GM23338 (cell line): ENCODE results near the gene FAM13A.

Source experiments
- CREB1 ChIP-seq: fragments of 250-450 bp; sonication (Bioruptor Pico); IDR thresholded peaks from 2 replicates; pipeline ENCODE4 v1.5.0; 2020; ENCODE audit warnings: low read depth, mild to moderate bottlenecking, moderate library complexity
- EZH2 ChIP-seq: fragments of 200-600 bp; sonication (generic); IDR thresholded peaks from one replicate; pipeline ENCODE4 v1.8.0; 2017; ENCODE audit warnings: antibody characterized with exemption, mild to moderate bottlenecking, low read depth; ENCODE audit not compliant: unreplicated experiment
- EZH2phosphoT487 ChIP-seq: fragments of 200-600 bp; sonication (generic); IDR thresholded peaks from one replicate; pipeline ENCODE4 v1.8.1; 2018; ENCODE audit warnings: antibody characterized with exemption; ENCODE audit not compliant: unreplicated experiment
- JUNB ChIP-seq: IDR thresholded peaks from one replicate; pipeline ENCODE4 v1.6.1; 2016; ENCODE audit warnings: antibody characterized with exemption; ENCODE audit not compliant: unreplicated experiment
- NANOG ChIP-seq: IDR thresholded peaks from 2 replicates; pipeline ENCODE4 v1.6.1; 2016; ENCODE audit warnings: antibody characterized with exemption, borderline replicate concordance
- POLR2AphosphoS5 ChIP-seq: IDR thresholded peaks from 2 replicates; pipeline ENCODE4 v1.6.1; 2016; ENCODE audit warnings: antibody characterized with exemption, low read depth
- STAT1 ChIP-seq: IDR thresholded peaks from one replicate; pipeline ENCODE4 v1.6.1; 2016; ENCODE audit warnings: antibody characterized with exemption; ENCODE audit not compliant: unreplicated experiment
- ZNF331 ChIP-seq: fragments of 250-450 bp; sonication (Bioruptor Pico); IDR thresholded peaks from 2 replicates; pipeline ENCODE4 v1.5.0; 2020; ENCODE audit warnings: low read depth, mild to moderate bottlenecking, moderate library complexity
- TF ChIP-seq, protein P1 (sequence below), 2 experiments: fragments of 200-600 bp in 1 of 2; sonication (generic) in 1 of 2; conservative IDR thresholded peaks; 2 replicates each; pipeline versions ENCODE4 v1.5.1 to v1.6.1; 2016 to 2017; ENCODE audit warnings: antibody characterized with exemption in 2 of 2, low read depth in 2 of 2, mild to moderate bottlenecking in 2 of 2, moderate library complexity in 1 of 2
- TF ChIP-seq, protein P2 (sequence below): IDR thresholded peaks from 2 replicates; pipeline ENCODE4 v1.6.1; 2016; ENCODE audit warnings: antibody characterized with exemption
- TF ChIP-seq, protein P3 (sequence below): IDR thresholded peaks from one replicate; pipeline ENCODE4 v1.6.1; 2018; ENCODE audit warnings: antibody characterized with exemption; ENCODE audit not compliant: unreplicated experiment
- TF ChIP-seq, protein P4 (sequence below): fragments of 250-450 bp; sonication (Bioruptor Pico); IDR thresholded peaks from 2 replicates; pipeline ENCODE4 v1.5.0; 2020; ENCODE audit warnings: mild to moderate bottlenecking, moderate library complexity

DNA sequence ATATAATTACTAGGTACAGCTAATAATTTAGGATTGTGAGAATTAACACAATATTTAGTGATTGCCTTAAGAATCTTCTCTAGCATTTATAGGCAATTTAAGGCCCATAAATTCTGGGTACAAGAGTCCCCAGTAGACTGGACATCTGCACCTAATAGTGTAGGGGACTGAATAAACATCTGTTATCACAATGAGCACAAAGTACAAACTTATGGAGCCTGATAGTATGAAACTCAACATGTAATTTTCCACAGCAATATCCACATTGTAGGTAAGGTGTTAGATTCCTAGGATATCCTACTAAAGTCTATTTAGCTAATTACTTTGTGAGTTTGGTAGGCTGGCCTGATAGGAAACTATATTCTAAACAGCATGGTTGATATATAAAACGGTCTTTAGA is 178.3 kb downstream of the FAM13A start:
- TF ChIP-seq EZH2phosphoT487 = no peak
- TF ChIP-seq, protein P1, sequence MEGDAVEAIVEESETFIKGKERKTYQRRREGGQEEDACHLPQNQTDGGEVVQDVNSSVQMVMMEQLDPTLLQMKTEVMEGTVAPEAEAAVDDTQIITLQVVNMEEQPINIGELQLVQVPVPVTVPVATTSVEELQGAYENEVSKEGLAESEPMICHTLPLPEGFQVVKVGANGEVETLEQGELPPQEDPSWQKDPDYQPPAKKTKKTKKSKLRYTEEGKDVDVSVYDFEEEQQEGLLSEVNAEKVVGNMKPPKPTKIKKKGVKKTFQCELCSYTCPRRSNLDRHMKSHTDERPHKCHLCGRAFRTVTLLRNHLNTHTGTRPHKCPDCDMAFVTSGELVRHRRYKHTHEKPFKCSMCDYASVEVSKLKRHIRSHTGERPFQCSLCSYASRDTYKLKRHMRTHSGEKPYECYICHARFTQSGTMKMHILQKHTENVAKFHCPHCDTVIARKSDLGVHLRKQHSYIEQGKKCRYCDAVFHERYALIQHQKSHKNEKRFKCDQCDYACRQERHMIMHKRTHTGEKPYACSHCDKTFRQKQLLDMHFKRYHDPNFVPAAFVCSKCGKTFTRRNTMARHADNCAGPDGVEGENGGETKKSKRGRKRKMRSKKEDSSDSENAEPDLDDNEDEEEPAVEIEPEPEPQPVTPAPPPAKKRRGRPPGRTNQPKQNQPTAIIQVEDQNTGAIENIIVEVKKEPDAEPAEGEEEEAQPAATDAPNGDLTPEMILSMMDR (conservative IDR thresholded peaks at IDR 0.05; ENCODE audit: low read depth in 2 of 2) = no peak
- no peak for TF ChIP-seq EZH2
- TF ChIP-seq POLR2AphosphoS5 = no peak
- TF ChIP-seq, protein P2, sequence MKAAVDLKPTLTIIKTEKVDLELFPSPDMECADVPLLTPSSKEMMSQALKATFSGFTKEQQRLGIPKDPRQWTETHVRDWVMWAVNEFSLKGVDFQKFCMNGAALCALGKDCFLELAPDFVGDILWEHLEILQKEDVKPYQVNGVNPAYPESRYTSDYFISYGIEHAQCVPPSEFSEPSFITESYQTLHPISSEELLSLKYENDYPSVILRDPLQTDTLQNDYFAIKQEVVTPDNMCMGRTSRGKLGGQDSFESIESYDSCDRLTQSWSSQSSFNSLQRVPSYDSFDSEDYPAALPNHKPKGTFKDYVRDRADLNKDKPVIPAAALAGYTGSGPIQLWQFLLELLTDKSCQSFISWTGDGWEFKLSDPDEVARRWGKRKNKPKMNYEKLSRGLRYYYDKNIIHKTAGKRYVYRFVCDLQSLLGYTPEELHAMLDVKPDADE = no peak
- TF ChIP-seq, protein P3, sequence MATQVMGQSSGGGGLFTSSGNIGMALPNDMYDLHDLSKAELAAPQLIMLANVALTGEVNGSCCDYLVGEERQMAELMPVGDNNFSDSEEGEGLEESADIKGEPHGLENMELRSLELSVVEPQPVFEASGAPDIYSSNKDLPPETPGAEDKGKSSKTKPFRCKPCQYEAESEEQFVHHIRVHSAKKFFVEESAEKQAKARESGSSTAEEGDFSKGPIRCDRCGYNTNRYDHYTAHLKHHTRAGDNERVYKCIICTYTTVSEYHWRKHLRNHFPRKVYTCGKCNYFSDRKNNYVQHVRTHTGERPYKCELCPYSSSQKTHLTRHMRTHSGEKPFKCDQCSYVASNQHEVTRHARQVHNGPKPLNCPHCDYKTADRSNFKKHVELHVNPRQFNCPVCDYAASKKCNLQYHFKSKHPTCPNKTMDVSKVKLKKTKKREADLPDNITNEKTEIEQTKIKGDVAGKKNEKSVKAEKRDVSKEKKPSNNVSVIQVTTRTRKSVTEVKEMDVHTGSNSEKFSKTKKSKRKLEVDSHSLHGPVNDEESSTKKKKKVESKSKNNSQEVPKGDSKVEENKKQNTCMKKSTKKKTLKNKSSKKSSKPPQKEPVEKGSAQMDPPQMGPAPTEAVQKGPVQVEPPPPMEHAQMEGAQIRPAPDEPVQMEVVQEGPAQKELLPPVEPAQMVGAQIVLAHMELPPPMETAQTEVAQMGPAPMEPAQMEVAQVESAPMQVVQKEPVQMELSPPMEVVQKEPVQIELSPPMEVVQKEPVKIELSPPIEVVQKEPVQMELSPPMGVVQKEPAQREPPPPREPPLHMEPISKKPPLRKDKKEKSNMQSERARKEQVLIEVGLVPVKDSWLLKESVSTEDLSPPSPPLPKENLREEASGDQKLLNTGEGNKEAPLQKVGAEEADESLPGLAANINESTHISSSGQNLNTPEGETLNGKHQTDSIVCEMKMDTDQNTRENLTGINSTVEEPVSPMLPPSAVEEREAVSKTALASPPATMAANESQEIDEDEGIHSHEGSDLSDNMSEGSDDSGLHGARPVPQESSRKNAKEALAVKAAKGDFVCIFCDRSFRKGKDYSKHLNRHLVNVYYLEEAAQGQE = no peak
- TF ChIP-seq NANOG = no peak
- TF ChIP-seq CREB1 (CRISPR knock-in tag) = no peak
- TF ChIP-seq JUNB = no peak
- TF ChIP-seq, protein P4, sequence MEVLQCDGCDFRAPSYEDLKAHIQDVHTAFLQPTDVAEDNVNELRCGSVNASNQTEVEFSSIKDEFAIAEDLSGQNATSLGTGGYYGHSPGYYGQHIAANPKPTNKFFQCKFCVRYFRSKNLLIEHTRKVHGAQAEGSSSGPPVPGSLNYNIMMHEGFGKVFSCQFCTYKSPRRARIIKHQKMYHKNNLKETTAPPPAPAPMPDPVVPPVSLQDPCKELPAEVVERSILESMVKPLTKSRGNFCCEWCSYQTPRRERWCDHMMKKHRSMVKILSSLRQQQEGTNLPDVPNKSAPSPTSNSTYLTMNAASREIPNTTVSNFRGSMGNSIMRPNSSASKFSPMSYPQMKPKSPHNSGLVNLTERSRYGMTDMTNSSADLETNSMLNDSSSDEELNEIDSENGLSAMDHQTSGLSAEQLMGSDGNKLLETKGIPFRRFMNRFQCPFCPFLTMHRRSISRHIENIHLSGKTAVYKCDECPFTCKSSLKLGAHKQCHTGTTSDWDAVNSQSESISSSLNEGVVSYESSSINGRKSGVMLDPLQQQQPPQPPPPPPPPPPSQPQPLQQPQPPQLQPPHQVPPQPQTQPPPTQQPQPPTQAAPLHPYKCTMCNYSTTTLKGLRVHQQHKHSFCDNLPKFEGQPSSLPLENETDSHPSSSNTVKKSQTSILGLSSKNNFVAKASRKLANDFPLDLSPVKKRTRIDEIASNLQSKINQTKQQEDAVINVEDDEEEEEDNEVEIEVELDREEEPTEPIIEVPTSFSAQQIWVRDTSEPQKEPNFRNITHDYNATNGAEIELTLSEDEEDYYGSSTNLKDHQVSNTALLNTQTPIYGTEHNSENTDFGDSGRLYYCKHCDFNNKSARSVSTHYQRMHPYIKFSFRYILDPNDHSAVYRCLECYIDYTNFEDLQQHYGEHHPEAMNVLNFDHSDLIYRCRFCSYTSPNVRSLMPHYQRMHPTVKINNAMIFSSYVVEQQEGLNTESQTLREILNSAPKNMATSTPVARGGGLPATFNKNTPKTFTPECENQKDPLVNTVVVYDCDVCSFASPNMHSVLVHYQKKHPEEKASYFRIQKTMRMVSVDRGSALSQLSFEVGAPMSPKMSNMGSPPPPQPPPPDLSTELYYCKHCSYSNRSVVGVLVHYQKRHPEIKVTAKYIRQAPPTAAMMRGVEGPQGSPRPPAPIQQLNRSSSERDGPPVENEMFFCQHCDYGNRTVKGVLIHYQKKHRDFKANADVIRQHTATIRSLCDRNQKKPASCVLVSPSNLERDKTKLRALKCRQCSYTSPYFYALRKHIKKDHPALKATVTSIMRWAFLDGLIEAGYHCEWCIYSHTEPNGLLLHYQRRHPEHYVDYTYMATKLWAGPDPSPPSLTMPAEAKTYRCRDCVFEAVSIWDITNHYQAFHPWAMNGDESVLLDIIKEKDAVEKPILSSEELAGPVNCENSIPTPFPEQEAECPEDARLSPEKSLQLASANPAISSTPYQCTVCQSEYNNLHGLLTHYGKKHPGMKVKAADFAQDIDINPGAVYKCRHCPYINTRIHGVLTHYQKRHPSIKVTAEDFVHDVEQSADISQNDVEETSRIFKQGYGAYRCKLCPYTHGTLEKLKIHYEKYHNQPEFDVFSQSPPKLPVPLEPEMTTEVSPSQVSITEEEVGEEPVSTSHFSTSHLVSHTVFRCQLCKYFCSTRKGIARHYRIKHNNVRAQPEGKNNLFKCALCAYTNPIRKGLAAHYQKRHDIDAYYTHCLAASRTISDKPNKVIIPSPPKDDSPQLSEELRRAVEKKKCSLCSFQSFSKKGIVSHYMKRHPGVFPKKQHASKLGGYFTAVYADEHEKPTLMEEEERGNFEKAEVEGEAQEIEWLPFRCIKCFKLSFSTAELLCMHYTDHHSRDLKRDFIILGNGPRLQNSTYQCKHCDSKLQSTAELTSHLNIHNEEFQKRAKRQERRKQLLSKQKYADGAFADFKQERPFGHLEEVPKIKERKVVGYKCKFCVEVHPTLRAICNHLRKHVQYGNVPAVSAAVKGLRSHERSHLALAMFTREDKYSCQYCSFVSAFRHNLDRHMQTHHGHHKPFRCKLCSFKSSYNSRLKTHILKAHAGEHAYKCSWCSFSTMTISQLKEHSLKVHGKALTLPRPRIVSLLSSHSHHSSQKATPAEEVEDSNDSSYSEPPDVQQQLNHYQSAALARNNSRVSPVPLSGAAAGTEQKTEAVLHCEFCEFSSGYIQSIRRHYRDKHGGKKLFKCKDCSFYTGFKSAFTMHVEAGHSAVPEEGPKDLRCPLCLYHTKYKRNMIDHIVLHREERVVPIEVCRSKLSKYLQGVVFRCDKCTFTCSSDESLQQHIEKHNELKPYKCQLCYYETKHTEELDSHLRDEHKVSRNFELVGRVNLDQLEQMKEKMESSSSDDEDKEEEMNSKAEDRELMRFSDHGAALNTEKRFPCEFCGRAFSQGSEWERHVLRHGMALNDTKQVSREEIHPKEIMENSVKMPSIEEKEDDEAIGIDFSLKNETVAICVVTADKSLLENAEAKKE = no peak
- no peak for TF ChIP-seq STAT1
- no peak for TF ChIP-seq ZNF331 (CRISPR knock-in tag)
